Natural killer cell (primary cell): ENCODE results near the gene DES. TPM values are rescaled to one million over a fixed set of nuclear protein-coding genes. Genes with fewer than 3 reads are reported as not detected.

Experiments
- ATAC-seq, 3 donors: fragments of 150-1000 bp in 2 of 3; fragments of 200-7000 bp in 1 of 3; cut with Tn5 transposase; 1 replicate in 1 of 3; 2 replicates in 2 of 3; pipeline ENCODE4 v1.10.0; 2021; ENCODE audit warnings: mild to moderate bottlenecking in 2 of 3, moderate library complexity in 2 of 3
- DNase-seq, 2 donors: peaks; one replicate each; pipeline versions ENCODE4 v3.0.0 to v3.0.0-alpha.2; 2013 to 2021; ENCODE audit warnings: mixed read lengths in 1 of 2
- H3K27ac ChIP-seq: one replicate; pipeline ENCODE4 v1.5.1; 2013; ENCODE audit warnings: mild to moderate bottlenecking, low read length
- H3K27me3 ChIP-seq: one replicate; pipeline ENCODE4 v1.6.1; 2013; ENCODE audit warnings: low read length; ENCODE audit not compliant: control insufficient read depth, insufficient read depth
- H3K36me3 ChIP-seq: one replicate; pipeline ENCODE4 v1.6.1; 2013; ENCODE audit warnings: low read length; ENCODE audit not compliant: control insufficient read depth, insufficient read depth
- H3K4me1 ChIP-seq: one replicate; pipeline ENCODE4 v1.6.1; 2013; ENCODE audit warnings: low read length; ENCODE audit not compliant: control insufficient read depth, insufficient read depth
- H3K4me3 ChIP-seq: one replicate; pipeline ENCODE4 v1.5.1; 2013; ENCODE audit warnings: low read length
- H3K9me3 ChIP-seq: one replicate; pipeline ENCODE4 v1.6.1; 2013; ENCODE audit warnings: low read length; ENCODE audit not compliant: control insufficient read depth, insufficient read depth
- H3K27ac Mint-ChIP-seq, 2 donors: one replicate each; pipeline ENCODE4 v1.8.0; 2022; ENCODE audit warnings: mild to moderate bottlenecking in 2 of 2, mixed read lengths in 2 of 2, moderate library complexity in 1 of 2
- H3K27me3 Mint-ChIP-seq, 2 donors: one replicate each; pipeline ENCODE4 v1.8.0; 2022; ENCODE audit warnings: low read depth in 2 of 2, mixed read lengths in 2 of 2
- H3K36me3 Mint-ChIP-seq: one replicate; pipeline ENCODE4 v1.8.0; 2022; ENCODE audit warnings: mixed read lengths
- H3K4me1 Mint-ChIP-seq, 2 donors: one replicate each; pipeline ENCODE4 v1.8.0; 2022; ENCODE audit warnings: mixed read lengths in 2 of 2
- H3K4me3 Mint-ChIP-seq: one replicate; pipeline ENCODE4 v1.8.0; 2022; ENCODE audit warnings: mild to moderate bottlenecking, moderate library complexity, mixed read lengths
- H3K9me3 Mint-ChIP-seq, 2 donors: one replicate each; pipeline ENCODE4 v1.8.0; 2022; ENCODE audit warnings: mixed read lengths in 2 of 2
- CTCF ChIP-seq: fragments of 200-600 bp; IDR thresholded peaks from one replicate; pipeline ENCODE4 v1.8.0; 2022; ENCODE audit warnings: antibody characterized with exemption
- WGBS: methylation state at CpG from one replicate; pipeline ENCODE4 v1.1.7; 2013; ENCODE audit warnings: missing lambda C conversion rate; ENCODE audit not compliant: insufficient coverage; 5-methylcytosine and 5-hydroxymethylcytosine counted together
- intact Hi-C: fragments of 100-400 bp; cut with micrococcal nuclease; formaldehyde crosslinking; loops from one replicate; pipeline ENCODE4 v1.14.2; 2022
- total RNA-seq, 4 donors: library from RNA; stranded (reverse); fragments of 120-200 nt in 1 of 4; gene quantifications; one replicate each; pipeline versions ENCODE4 v1.2.3 to v1.2.4, GENCODE V29; 2013 to 2022

Gene DES
- total RNA-seq, 3 donors from 2014 or later (not counting 1 experiment from before 2014, with no cell fraction given): not detected

GRCh38 chr2:219425238-219426067, 7.3 kb downstream of the DES start:
- H3K9me3 Mint-ChIP-seq: no peaks in the 10 kb centered on the region
- no peak for TF ChIP-seq CTCF
- ATAC-seq (no peak), DNase-seq (no peak)
- no peaks in the 10 kb centered on the region for H3K4me1 ChIP-seq
- H3K4me3 ChIP-seq: no peak overlapping the region
- WGBS: 79% methylated on average over 8 of the region's 8 CpGs
- peaks cover 2% of the 10 kb centered on the region for H3K27me3 ChIP-seq
- H3K4me1 Mint-ChIP-seq: no peaks in the 10 kb centered on the region
- no peaks in the 10 kb centered on the region for H3K36me3 Mint-ChIP-seq
- H3K27me3 Mint-ChIP-seq: peaks cover 15 to 27% of the 10 kb centered on the region in 2 donors
- H3K27ac Mint-ChIP-seq: no peak overlapping the region
- intact Hi-C loops: no loop called here
- H3K36me3 ChIP-seq: no peaks in the 10 kb centered on the region
- H3K27ac ChIP-seq: no peak overlapping the region
- H3K4me3 Mint-ChIP-seq: no peak overlapping the region
- H3K9me3 ChIP-seq: no peaks in the 10 kb centered on the region

GRCh38 chr2:219426068-219426443, 7.9 kb downstream of the DES start:
- H3K4me3 Mint-ChIP-seq: no peak overlapping the region
- intact Hi-C loops: no loop called here
- no peaks in the 10 kb centered on the region for H3K9me3 Mint-ChIP-seq
- 84% methylated on average over 7 of the region's 7 CpGs for WGBS
- H3K4me1 Mint-ChIP-seq: no peaks in the 10 kb centered on the region
- H3K36me3 Mint-ChIP-seq: no peaks in the 10 kb centered on the region
- H3K27ac ChIP-seq: no peak overlapping the region
- peaks cover 2% of the 10 kb centered on the region for H3K27me3 ChIP-seq
- no peaks in the 10 kb centered on the region for H3K9me3 ChIP-seq
- no peak for DNase-seq
- H3K36me3 ChIP-seq: no peaks in the 10 kb centered on the region
- no peak overlapping the region for H3K4me3 ChIP-seq
- H3K27me3 Mint-ChIP-seq: peaks cover 13 to 21% of the 10 kb centered on the region in 2 donors
- no peaks in the 10 kb centered on the region for H3K4me1 ChIP-seq
- H3K27ac Mint-ChIP-seq: no peak overlapping the region
- no peak for ATAC-seq
- TF ChIP-seq CTCF: no peak

GRCh38 chr2:219426534-219427136, 8.5 kb downstream of the DES start:
- Mint-ChIP-seq H3K27ac (no peak overlapping the region), H3K4me3 (no peak overlapping the region), H3K27me3 (peaks cover 13 to 18% of the 10 kb centered on the region in 2 donors), H3K9me3 (no peaks in the 10 kb centered on the region), H3K36me3 (no peaks in the 10 kb centered on the region), H3K4me1 (no peaks in the 10 kb centered on the region)
- no peaks in the 10 kb centered on the region for H3K36me3 ChIP-seq
- peaks cover 2% of the 10 kb centered on the region for H3K27me3 ChIP-seq
- H3K4me3 ChIP-seq: no peak overlapping the region
- ATAC-seq: no peak
- 85% methylated on average over 7 of the region's 7 CpGs for WGBS
- H3K4me1 ChIP-seq: no peaks in the 10 kb centered on the region
- intact Hi-C loops: no loop called here
- DNase-seq: no peak
- H3K9me3 ChIP-seq: no peaks in the 10 kb centered on the region
- no peak overlapping the region for H3K27ac ChIP-seq
- no peak for TF ChIP-seq CTCF
